C4-2B (cell line): ENCODE results near the gene LCNL1.

Source experiments
- ZFX ChIP-seq: fragments of 450-650 bp; IDR thresholded peaks from 2 replicates; pipeline ENCODE4 v1.6.1; 2017
- TF ChIP-seq, protein P1 (sequence below): fragments of 450-650 bp; conservative IDR thresholded peaks from 2 replicates; pipeline ENCODE4 v1.5.1; 2017; ENCODE audit warnings: mild to moderate bottlenecking

DNA sequence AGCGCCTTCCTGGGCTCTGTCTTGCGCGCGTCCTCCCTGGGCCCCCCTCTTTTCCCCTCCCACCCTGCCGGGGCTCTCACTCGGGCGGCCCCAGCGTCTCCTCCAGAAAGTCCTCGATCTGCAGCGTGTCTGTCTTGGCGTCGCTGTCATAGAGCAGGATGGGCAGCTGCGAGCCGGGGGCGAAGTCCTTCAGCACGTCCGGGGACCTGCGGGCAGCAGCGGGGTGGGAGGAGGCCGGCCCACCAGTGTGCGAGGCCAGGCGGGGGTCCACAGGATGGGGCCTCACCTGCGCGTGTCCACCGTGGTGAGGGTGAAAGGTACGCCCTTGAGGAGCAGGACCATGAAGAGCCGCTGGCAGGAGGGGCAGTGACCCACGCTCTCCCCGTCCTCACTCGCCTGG, 12.6 kb downstream of the LCNL1 start:
- TF ChIP-seq, protein P1, sequence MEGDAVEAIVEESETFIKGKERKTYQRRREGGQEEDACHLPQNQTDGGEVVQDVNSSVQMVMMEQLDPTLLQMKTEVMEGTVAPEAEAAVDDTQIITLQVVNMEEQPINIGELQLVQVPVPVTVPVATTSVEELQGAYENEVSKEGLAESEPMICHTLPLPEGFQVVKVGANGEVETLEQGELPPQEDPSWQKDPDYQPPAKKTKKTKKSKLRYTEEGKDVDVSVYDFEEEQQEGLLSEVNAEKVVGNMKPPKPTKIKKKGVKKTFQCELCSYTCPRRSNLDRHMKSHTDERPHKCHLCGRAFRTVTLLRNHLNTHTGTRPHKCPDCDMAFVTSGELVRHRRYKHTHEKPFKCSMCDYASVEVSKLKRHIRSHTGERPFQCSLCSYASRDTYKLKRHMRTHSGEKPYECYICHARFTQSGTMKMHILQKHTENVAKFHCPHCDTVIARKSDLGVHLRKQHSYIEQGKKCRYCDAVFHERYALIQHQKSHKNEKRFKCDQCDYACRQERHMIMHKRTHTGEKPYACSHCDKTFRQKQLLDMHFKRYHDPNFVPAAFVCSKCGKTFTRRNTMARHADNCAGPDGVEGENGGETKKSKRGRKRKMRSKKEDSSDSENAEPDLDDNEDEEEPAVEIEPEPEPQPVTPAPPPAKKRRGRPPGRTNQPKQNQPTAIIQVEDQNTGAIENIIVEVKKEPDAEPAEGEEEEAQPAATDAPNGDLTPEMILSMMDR, result no peak
- no peak for TF ChIP-seq ZFX
